HEK293 (cell line): Measurements from ENCODE around the gene AQP9.

ENCODE experiments used
- BCL11B ChIP-seq: fragments of 450-650 bp; formaldehyde crosslinking; IDR thresholded peaks from 2 replicates; pipeline ENCODE4 v1.5.1; 2016; ENCODE audit warnings: low read depth, missing biosample characterization, missing genetic modification characterization
- ZNF311 ChIP-seq: fragments of 450-650 bp; formaldehyde crosslinking; IDR thresholded peaks from 2 replicates; pipeline ENCODE4 v1.5.1; 2017; ENCODE audit warnings: missing biosample characterization, missing genetic modification characterization, borderline replicate concordance
- ZNF350 ChIP-seq: fragments of 450-650 bp; formaldehyde crosslinking; IDR thresholded peaks from 2 replicates; pipeline ENCODE4 v1.5.0; 2017; ENCODE audit warnings: missing biosample characterization, mild to moderate bottlenecking, missing genetic modification characterization
- ZNF777 ChIP-seq: fragments of 450-650 bp; formaldehyde crosslinking; IDR thresholded peaks from 2 replicates; pipeline ENCODE4 v1.5.1; 2017; ENCODE audit warnings: missing biosample characterization, missing genetic modification characterization, borderline replicate concordance
- TF ChIP-seq, protein P1 (sequence below): fragments of 450-650 bp; formaldehyde crosslinking; IDR thresholded peaks from 2 replicates; pipeline ENCODE4 v1.5.1; 2016; ENCODE audit warnings: missing biosample characterization, missing genetic modification characterization
- TF ChIP-seq, protein P2 (sequence below): fragments of 450-650 bp; formaldehyde crosslinking; IDR thresholded peaks from 2 replicates; pipeline ENCODE4 v1.5.1; 2016; ENCODE audit warnings: missing biosample characterization, missing genetic modification characterization

DNA sequence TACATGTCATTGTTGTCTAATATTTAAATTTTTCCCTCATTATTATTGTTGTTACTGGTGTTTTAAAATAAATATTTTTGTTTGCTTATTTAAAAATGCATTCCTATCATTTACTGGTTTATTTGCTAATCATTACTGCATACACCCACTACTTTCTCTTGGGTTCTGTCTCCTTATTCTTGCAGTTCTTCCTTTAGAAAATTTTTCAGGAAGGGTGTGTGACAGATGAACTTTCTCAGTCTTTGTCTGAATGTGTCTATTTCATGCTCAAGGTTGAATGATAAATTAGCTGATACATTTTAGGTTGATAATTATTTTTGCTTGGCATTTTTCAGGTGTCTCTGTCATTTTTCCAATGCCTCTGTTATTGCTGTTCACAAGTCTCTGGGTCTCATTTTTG, 7.4 kb downstream of the AQP9 start:
- TF ChIP-seq ZNF311 (no peak), ZNF777 (no peak), ZNF350 (tag by site-specific recombination) (no peak), BCL11B (tag by site-specific recombination) (no peak)
- TF ChIP-seq, protein P1, sequence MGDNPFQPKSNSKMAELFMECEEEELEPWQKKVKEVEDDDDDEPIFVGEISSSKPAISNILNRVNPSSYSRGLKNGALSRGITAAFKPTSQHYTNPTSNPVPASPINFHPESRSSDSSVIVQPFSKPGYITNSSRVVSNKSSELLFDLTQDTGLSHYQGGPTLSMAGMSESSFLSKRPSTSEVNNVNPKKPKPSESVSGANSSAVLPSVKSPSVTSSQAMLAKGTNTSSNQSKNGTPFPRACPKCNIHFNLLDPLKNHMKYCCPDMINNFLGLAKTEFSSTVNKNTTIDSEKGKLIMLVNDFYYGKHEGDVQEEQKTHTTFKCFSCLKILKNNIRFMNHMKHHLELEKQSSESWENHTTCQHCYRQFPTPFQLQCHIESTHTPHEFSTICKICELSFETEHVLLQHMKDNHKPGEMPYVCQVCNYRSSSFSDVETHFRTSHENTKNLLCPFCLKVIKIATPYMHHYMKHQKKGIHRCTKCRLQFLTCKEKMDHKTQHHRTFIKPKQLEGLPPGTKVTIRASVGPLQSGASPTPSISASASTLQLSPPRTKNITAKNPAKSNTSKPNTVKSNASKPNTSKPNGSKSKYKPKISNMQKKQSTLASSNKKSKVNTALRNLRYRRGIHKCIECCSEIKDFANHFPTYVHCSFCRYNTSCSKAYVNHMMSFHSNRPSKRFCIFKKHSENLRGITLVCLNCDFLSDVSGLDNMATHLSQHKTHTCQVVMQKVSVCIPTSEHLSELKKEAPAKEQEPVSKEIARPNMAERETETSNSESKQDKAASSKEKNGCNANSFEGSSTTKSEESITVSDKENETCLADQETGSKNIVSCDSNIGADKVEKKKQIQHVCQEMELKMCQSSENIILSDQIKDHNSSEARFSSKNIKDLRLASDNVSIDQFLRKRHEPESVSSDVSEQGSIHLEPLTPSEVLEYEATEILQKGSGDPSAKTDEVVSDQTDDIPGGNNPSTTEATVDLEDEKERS = no peak
- TF ChIP-seq, protein P2, sequence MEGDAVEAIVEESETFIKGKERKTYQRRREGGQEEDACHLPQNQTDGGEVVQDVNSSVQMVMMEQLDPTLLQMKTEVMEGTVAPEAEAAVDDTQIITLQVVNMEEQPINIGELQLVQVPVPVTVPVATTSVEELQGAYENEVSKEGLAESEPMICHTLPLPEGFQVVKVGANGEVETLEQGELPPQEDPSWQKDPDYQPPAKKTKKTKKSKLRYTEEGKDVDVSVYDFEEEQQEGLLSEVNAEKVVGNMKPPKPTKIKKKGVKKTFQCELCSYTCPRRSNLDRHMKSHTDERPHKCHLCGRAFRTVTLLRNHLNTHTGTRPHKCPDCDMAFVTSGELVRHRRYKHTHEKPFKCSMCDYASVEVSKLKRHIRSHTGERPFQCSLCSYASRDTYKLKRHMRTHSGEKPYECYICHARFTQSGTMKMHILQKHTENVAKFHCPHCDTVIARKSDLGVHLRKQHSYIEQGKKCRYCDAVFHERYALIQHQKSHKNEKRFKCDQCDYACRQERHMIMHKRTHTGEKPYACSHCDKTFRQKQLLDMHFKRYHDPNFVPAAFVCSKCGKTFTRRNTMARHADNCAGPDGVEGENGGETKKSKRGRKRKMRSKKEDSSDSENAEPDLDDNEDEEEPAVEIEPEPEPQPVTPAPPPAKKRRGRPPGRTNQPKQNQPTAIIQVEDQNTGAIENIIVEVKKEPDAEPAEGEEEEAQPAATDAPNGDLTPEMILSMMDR = no peak
